CD1c-positive myeloid dendritic cell (primary cell): ENCODE data around the gene POT1.
"Not testable (repeated sequence)": the region's sequence is repeated elsewhere in the genome, so short reads cannot be mapped to it uniquely, and the experiment has no call there.

Experiments used
- DNase-seq: peaks from one replicate; pipeline ENCODE4 v3.0.0-alpha.2; 2016; ENCODE audit errors: extremely low spot score

POT1 gene

GRCh38 chr7:124929467-124930172, at the start of gene POT1:
POT1 (minus strand) TSS chr7:124929825; CDS start chr7:124897173, 32,652 bp downstream.
- peak; percentile 99 for DNase-seq

- DNase-seq = not testable (repeated sequence)
Observed at GRCh38 chr7:124975131-124975530, 45.5 kb upstream of the POT1 start.

GRCh38 chr7:124965553-124965952, 35.9 kb upstream of the POT1 start:
- DNase-seq = no peak

- DNase-seq = no peak
Observed at GRCh38 chr7:124959676-124960075, 30.1 kb upstream of the POT1 start.

- not testable (repeated sequence) for DNase-seq
Observed at GRCh38 chr7:124957952-124958351, 28.3 kb upstream of the POT1 start.

GRCh38 chr7:124956160-124956559, 26.5 kb upstream of the POT1 start:
- no peak for DNase-seq

- DNase-seq = no peak
Observed at GRCh38 chr7:124954790-124955189, 25.2 kb upstream of the POT1 start.

- DNase-seq = no peak
Observed at GRCh38 chr7:124945680-124946079, 16.1 kb upstream of the POT1 start.

- no peak for DNase-seq
Observed at GRCh38 chr7:124943472-124943871, 13.8 kb upstream of the POT1 start.

- no peak for DNase-seq
Observed at GRCh38 chr7:124942399-124942798, 12.8 kb upstream of the POT1 start.

GRCh38 chr7:124940306-124940705, 10.7 kb upstream of the POT1 start:
- DNase-seq = no peak

- no peak for DNase-seq
Observed at GRCh38 chr7:124938128-124938527, 8.5 kb upstream of the POT1 start.

- DNase-seq = no peak
Observed at GRCh38 chr7:124937076-124937475, 7.5 kb upstream of the POT1 start.

GRCh38 chr7:124934841-124935240, 5.2 kb upstream of the POT1 start:
- DNase-seq = no peak

- no peak for DNase-seq
Observed at GRCh38 chr7:124930655-124931597, 1.3 kb upstream of the POT1 start.

GRCh38 chr7:124930173-124930623, 573 bp upstream of the POT1 start:
- DNase-seq = no peak

GRCh38 chr7:124924906-124925305, 4.7 kb downstream of the POT1 start:
- DNase-seq = no peak

GRCh38 chr7:124922200-124922599, 7.4 kb downstream of the POT1 start:
- no peak for DNase-seq

- no peak for DNase-seq
Observed at GRCh38 chr7:124919841-124920240, 9.8 kb downstream of the POT1 start.

- no peak for DNase-seq
Observed at GRCh38 chr7:124918662-124919061, 11.0 kb downstream of the POT1 start.

GRCh38 chr7:124915242-124915641, 14.4 kb downstream of the POT1 start:
- no peak for DNase-seq

- no peak for DNase-seq
Observed at GRCh38 chr7:124914298-124914697, 15.3 kb downstream of the POT1 start.

GRCh38 chr7:124912972-124913371, 16.7 kb downstream of the POT1 start:
- no peak for DNase-seq
